VCaP (cell line): ENCODE results near the gene HINT3.

Source experiments
- H3K27ac ChIP-seq: fragments of 450-650 bp; 2 replicates; pipeline ENCODE4 v1.5.1; 2017
- CTCF ChIP-seq: fragments of 450-650 bp; conservative IDR thresholded peaks from 2 replicates; pipeline ENCODE4 v1.5.1; 2017; ENCODE audit warnings: mild to moderate bottlenecking, moderate library complexity

The HINT3 gene

GRCh38 chr6:125994670-125995488 is 38.3 kb downstream of the HINT3 start:
- no peak overlapping the region for H3K27ac ChIP-seq
- no peak for TF ChIP-seq CTCF

GRCh38 chr6:125995972-125996580 is 39.5 kb downstream of the HINT3 start:
- peak; percentile 96 for TF ChIP-seq CTCF

GRCh38 chr6:126002755-126003679 is 46.4 kb downstream of the HINT3 start:
- no peak overlapping the region for H3K27ac ChIP-seq
- TF ChIP-seq CTCF = no peak

More at GRCh38 chr6:125995972-125996580, 39.5 kb downstream of the HINT3 start:
- peak overlapping the region; percentile 18; the same call in 1 of the 2 replicates for H3K27ac ChIP-seq

- no peak for TF ChIP-seq CTCF
- no peak overlapping the region for H3K27ac ChIP-seq
Observed at GRCh38 chr6:126007800-126008199, 51.2 kb downstream of the HINT3 start.

- H3K27ac ChIP-seq = no peak overlapping the region
- no peak for TF ChIP-seq CTCF
Observed at GRCh38 chr6:126010040-126010439, 53.5 kb downstream of the HINT3 start.

- TF ChIP-seq CTCF = no peak
Observed at GRCh38 chr6:126015863-126016262, 59.3 kb downstream of the HINT3 start.

GRCh38 chr6:126016591-126016990 is 60.0 kb downstream of the HINT3 start:
- no peak overlapping the region for H3K27ac ChIP-seq
- no peak for TF ChIP-seq CTCF

More at GRCh38 chr6:126015863-126016262, 59.3 kb downstream of the HINT3 start:
- peak overlapping the region; percentile 36; the same call in 1 of the 2 replicates for H3K27ac ChIP-seq
